GM13976 (cell line): ENCODE measurements around the gene LRRC38.

Experiments used
- DNase-seq: peaks from one replicate; pipeline ENCODE4 v3.0.0; 2012; ENCODE audit warnings: low spot score
- CTCF ChIP-seq: IDR thresholded peaks from 2 replicates; pipeline ENCODE4 v1.5.1; 2012; ENCODE audit warnings: borderline replicate concordance, mild to moderate bottlenecking; ENCODE audit not compliant: insufficient read depth; ENCODE audit errors: extremely low read depth, missing control alignments, control extremely low read depth
- in situ Hi-C: fragments of 300-500 bp; cut with MboI; formaldehyde crosslinking; loops from one replicate; pipeline ENCODE4 v1.12.0; 2022; ENCODE audit warnings: low sequenced_read_pairs, mixed read lengths, inconsistent platforms; ENCODE audit not compliant: unreplicated experiment

The LRRC38 gene

GRCh38 chr1:13540866-13541265 lies 27.1 kb upstream of the LRRC38 start:
- in situ Hi-C loops, result no loop called here
- no peak for DNase-seq

GRCh38 chr1:13539683-13540082 lies 25.9 kb upstream of the LRRC38 start:
- in situ Hi-C loops, result no loop called here
- no peak for DNase-seq
- no peak for TF ChIP-seq CTCF

More at GRCh38 chr1:13540866-13541265, 27.1 kb upstream of the LRRC38 start:
- no peak for TF ChIP-seq CTCF

GRCh38 chr1:13538832-13539231 lies 25.0 kb upstream of the LRRC38 start:
- in situ Hi-C loops, result no loop called here
- no peak for TF ChIP-seq CTCF

DNA sequence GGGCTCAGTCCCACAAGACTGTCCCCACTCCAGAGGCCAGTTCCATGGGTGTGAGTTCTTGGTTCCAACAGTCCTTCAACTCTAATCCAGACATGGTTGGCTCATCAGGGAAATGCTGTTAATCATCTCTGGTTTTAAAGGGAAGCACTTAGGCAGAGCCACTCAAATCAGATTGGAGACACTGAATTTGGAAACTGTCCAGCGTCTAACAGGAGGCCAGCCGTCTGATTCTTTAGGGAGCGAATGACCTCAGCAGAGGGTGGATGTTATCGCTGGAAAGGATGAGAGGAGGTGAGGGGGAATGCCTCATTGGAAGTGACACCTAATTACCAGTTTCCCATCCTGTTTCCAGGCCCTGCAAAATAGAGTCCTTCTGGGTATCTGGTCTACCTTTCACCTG lies 22.8 kb upstream of the LRRC38 start:
- in situ Hi-C loops, result no loop called here
- TF ChIP-seq CTCF, result no peak
- DNase-seq, result no peak

More at GRCh38 chr1:13538832-13539231, 25.0 kb upstream of the LRRC38 start:
- no peak for DNase-seq

- in situ Hi-C loops, result no loop called here
- no peak for TF ChIP-seq CTCF
- no peak for DNase-seq
Measured at GRCh38 chr1:13535227-13535626, 21.4 kb upstream of the LRRC38 start.

GRCh38 chr1:13528320-13528719 lies 14.5 kb upstream of the LRRC38 start:
- in situ Hi-C loops, result no loop called here
- no peak for DNase-seq
- TF ChIP-seq CTCF, result no peak
